SKM-1 treated with dmso at 0.1 percent for 144 hours (cell line): ENCODE measurements around the gene LMAN2L.

Source experiments
- DNase-seq: peaks from one replicate; lab custom pipeline; 2025; ENCODE audit not compliant: unreplicated experiment; lab: John Stamatoyannopoulos, UW

Gene LMAN2L, protein sequence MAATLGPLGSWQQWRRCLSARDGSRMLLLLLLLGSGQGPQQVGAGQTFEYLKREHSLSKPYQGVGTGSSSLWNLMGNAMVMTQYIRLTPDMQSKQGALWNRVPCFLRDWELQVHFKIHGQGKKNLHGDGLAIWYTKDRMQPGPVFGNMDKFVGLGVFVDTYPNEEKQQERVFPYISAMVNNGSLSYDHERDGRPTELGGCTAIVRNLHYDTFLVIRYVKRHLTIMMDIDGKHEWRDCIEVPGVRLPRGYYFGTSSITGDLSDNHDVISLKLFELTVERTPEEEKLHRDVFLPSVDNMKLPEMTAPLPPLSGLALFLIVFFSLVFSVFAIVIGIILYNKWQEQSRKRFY

GRCh38 chr2:96739633-96740428 is at the start of gene LMAN2L:
Gene LMAN2L, minus strand, starts transcription at chr2:96740064. Its CDS starts 24 bp downstream, at chr2:96740040.
- peak; percentile 96 for DNase-seq

DNA sequence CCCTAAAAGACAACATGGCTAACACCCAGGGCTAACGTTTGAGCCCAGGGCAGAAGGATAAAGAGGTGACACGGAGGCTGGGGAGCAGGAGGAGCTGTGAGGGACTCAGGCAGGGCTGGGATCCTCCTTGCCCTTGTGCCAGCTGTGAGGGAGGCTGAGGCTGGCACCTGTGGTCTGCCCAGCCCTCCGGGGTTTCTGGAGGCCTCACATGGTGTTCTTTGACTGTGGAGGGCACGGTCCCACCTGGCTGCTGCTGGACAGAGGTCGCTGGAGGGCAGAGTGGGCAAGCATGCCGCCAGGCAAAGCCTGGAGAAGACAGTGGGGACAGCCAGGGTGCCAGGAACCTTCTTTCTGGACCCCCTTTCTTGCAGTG is 49.4 kb upstream of the LMAN2L start:
- no peak for DNase-seq

- DNase-seq = no peak
Measured at GRCh38 chr2:96788442-96789244, 48.8 kb upstream of the LMAN2L start.

- DNase-seq = no peak
Measured at GRCh38 chr2:96787411-96787810, 47.5 kb upstream of the LMAN2L start.

DNA sequence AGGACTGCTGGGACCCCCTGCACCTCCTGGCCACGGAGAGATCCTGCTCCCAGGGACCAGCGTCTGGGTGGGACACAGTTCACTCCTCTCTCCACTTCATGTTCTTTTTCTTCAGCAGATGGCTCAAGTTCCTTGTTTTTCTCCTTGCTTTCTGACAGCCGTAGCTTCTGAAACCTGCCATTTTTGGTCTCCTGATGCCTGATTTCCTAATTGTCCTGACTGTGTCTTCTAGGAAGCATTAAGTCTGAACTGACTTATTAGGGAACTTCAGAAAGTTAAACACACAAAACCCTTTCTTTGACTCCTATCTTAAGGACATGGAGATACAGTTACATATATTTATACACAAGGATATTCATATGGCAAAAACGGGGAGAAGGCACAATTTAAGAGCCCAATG is 43.5 kb upstream of the LMAN2L start:
- DNase-seq = no peak

DNA sequence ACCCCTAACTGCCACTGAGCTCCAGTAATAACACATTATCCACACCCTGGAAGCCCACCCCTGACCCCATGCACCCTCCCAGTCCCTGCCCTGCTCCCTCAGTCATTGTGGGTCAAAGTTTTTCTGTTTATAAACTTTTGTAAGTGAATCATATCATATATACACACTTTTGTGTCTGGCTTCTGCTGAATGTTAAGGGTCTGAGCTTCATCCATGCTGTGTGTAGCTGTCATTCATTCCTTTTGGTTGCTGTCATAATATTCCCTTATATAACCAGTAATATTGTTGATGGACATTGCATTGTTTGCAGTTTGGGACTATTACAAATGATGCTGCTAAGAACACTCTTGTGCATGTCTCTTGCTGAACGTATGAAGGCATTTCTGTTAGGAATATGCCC is 35.3 kb upstream of the LMAN2L start:
- DNase-seq = no peak

- no peak for DNase-seq
Measured at GRCh38 chr2:96773922-96774321, 34.1 kb upstream of the LMAN2L start.

DNA sequence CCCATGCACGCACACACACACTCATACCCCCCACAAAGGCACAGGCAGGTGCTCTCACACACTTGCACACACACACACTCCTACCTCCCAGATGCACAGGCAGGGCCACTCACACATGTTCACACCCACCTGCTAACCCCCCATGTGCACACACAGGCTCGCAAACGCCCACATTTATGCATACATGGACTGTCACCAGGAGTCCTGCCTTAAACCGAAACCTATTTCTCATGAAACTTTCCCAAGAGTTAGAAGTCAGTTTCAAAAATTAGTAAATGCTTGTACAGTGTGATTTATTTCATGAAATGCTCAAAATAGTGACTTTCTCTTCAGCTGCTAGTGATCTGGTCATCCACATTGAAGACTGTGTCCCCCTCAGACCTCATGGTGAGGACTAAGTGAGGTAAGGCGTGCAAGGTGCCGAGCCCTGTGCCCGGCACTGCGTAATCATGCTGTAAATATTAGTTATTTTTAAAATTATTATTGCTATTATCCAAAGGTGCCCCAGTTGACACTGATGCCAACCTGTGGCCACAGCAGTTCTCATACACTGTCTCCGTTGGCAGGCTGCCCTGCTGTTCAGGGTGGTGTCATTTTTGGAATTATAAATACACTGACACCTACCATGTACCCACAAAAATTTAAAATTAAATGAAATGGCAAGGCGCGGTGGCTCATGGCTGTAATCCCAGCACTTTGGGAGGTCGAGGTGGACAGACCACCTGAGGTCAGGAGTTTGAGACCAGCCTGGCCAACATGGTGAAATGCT is 33.2 kb upstream of the LMAN2L start:
- no peak for DNase-seq

- DNase-seq = no peak
Measured at GRCh38 chr2:96771796-96772618, 32.1 kb upstream of the LMAN2L start.

DNA sequence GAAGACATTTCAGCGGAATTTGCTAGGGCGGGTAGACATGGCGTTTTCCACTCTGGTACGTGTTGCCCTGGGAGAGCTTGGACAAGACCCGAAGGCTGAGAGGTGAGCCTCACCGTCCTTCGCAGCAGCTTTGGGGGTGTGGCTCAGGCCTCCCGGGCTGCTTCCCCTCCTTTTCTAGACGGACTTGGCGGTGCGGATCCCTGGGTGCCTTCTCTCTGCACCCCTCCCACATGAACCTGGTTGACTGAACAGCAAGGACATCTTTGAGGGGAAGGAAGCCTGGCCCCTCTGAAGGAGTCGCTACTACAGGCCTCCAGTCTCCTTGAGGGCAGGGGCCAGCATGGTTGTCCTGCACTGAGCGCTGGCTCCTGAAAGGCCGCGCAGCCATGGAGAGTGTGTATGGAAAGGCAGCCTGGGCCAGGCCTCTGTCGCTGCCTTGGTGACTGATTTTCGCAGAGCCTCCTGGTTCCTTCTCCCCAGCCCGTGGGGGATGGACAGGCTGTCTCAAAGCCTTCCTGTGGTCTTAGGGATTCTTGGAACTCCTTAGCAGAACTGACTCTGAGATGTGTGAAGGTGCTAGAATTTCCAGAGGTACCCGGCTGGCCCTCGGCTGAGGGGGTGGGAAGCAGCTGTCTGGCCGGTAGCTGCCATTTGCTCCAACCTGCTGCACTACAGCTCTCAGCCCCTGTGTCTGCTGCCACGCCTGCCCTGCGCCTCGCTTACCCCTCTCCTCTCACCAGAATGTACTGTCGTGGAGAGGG is 30.8 kb upstream of the LMAN2L start:
- no peak for DNase-seq

- DNase-seq = no peak
Measured at GRCh38 chr2:96769814-96770213, 29.9 kb upstream of the LMAN2L start.

DNA sequence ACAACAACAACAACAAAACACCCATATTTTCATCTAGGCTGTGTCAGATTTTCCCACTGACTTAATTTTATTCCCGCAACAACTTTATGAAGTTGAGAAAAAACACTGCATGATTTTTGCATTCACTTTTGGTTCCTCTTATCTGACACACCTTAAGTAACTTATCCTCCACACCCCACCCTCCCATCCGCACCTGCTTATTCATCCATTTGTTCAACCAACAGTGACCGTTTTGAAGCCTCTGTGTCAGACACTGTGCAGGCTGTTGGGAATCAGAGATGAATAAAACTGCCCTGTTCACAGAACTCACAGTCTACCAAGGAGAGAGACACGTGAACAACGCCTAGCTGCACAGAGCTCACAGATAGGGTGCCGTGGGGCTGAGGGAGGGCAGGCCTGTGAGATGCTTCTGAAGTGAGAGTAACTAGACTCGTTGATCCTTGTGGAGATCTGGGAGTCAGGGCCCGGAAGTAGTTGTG is 28.3 kb upstream of the LMAN2L start:
- DNase-seq = no peak

GRCh38 chr2:96767135-96767871 is 27.4 kb upstream of the LMAN2L start:
- DNase-seq = no peak

DNA sequence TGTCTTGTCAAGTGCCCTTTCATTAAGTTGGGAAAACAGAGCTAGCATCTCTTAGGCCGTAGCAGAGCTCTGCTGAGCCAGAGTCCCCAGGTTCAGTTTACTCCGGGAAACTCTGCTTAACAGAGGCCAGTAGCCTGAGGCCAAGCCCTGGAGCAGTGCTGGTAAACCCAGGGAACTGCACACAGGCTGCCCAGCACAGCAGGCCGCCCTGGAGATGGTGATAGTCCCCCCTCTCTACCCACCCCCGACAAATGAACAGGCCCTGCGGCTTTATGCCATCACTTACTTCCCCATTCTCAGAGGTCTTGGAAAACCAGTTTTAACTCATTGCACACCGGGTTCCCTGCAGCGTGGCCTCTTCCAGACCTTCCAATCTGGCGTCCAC is 24.4 kb upstream of the LMAN2L start:
- DNase-seq = peak; percentile 76

DNA sequence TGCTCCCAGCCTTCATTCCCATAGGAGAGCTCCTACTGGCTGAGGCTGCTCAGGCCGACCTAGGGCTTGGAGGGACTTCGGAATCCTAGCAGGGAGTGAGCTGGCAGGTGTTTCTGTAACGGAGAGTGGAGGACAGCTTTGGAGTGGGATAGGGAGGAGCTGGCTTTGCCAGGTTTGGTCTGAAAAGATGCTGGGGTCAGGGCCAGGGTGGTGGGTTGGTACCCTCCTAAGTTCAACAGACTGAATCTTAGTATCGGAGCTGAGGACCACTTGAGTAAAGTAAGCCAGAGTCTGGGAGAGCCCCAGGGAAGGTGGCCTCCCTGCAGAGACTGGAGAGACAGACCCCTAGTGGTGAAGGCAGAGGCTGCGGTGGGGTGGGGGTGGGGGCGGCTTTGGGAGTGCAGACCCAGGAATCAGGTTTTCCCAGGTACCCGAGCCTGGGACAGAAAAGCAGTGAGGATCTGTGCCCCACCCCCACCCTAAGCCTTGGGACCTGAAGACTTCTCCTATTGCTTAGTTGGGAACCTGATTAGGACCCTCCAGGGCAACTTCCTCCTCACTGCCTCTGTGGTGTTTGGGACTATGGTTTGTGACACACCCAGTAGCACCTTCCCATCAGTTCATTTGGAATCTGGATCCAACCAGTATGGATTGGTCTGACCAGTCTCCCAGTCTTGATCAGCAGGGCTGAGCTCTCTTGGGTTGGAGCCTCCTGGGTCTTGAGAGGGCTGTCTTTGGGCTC is 23.8 kb upstream of the LMAN2L start:
- no peak for DNase-seq

DNA sequence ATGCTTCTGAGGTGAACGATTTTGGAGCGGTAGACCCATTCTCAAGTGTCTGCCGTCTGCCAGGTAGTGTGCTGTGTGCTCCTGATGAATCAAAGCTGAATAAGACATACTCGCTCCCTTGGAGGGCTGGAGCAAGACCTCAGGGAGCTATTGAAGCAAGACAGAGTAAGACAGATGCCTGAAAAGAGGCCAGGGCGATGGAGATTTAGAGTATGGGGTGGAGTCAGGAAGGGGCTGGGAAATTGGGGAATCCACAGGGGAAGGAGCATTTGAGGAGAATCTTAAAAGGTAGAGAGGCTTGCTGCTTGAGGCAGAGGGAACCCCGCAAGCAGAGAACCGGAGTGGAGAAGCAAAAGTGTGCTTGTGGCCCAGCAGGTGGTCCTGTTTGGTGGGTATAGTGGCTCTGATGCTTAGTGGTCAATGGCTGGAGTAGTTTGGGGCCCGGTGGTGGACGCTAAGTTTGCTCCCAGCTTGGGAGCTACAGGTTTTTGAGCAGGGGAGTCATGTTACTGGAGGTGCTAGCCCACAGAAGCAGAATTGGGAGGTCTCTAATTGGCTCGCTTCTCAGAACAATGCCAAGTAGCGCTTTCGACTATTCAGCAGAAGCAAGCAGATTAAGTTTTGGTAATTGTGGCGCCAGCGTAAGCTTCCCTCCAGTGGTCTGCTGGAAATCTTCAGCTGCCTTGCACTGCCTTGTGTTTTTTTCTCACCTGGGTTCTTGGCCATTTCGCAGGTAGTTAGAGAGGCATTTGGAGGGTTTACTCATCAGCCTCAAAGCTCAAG is 22.9 kb upstream of the LMAN2L start:
- no peak for DNase-seq
